GM23338 (cell line): ENCODE measurements around the gene CDK14. TPM values are rescaled to one million over a fixed set of nuclear protein-coding genes. Genes with fewer than 3 reads are reported as not detected.
"Not testable (repeated sequence)": the region's sequence is repeated elsewhere in the genome, so short reads cannot be mapped to it uniquely, and the experiment has no call there.

Experiments used
- ATAC-seq: fragments of 200-7000 bp; cut with Tn5 transposase; 3 replicates; pipeline ENCODE4 v1.9.1; 2020
- DNase-seq: peaks from one replicate; pipeline ENCODE4 v3.0.0-alpha.2; 2015; ENCODE audit warnings: low spot score
- H2AFZ ChIP-seq: fragments of 200-600 bp; sonication (generic); 2 replicates; pipeline ENCODE4 v1.8.0; 2016; ENCODE audit warnings: antibody characterized with exemption, mild to moderate bottlenecking, moderate library complexity
- H3F3A ChIP-seq: fragments of 200-600 bp; sonication (generic); replicated peaks from 2 replicates; pipeline ENCODE4 v1.8.0; 2017; ENCODE audit warnings: antibody characterized with exemption, mixed run types, low read depth
- H3K27ac ChIP-seq: fragments of 200-600 bp; sonication (generic); 2 replicates; pipeline ENCODE4 v1.6.1; 2016; ENCODE audit warnings: low read depth
- H3K27me3 ChIP-seq: fragments of 200-600 bp; sonication (generic); 2 replicates; pipeline ENCODE4 v1.8.0; 2016; ENCODE audit warnings: mild to moderate bottlenecking, mixed run types, moderate library complexity; ENCODE audit not compliant: insufficient read depth
- H3K36me3 ChIP-seq: fragments of 200-600 bp; sonication (generic); 2 replicates; pipeline ENCODE4 v1.8.0; 2016; ENCODE audit warnings: mild to moderate bottlenecking; ENCODE audit not compliant: insufficient read depth
- H3K4me1 ChIP-seq: fragments of 200-600 bp; sonication (generic); 2 replicates; pipeline ENCODE4 v1.8.0; 2016; ENCODE audit warnings: mild to moderate bottlenecking, moderate library complexity; ENCODE audit not compliant: insufficient read depth
- H3K4me2 ChIP-seq: fragments of 200-600 bp; sonication (generic); 2 replicates; pipeline ENCODE4 v1.7.1; 2017; ENCODE audit warnings: mixed run types
- H3K4me3 ChIP-seq: fragments of 200-600 bp; sonication (generic); 2 replicates; pipeline ENCODE4 v1.6.1; 2016; ENCODE audit warnings: mixed run types
- H3K79me2 ChIP-seq: fragments of 200-600 bp; sonication (generic); replicated peaks from 2 replicates; pipeline ENCODE4 v1.8.0; 2017; ENCODE audit warnings: mild to moderate bottlenecking; ENCODE audit not compliant: insufficient read depth
- H3K9me2 ChIP-seq: fragments of 200-600 bp; sonication (generic); 2 replicates; pipeline ENCODE4 v1.8.0; 2017; ENCODE audit not compliant: insufficient read depth
- H4K20me1 ChIP-seq: fragments of 200-600 bp; sonication (generic); replicated peaks from 2 replicates; pipeline ENCODE4 v1.8.0; 2017; ENCODE audit warnings: mild to moderate bottlenecking; ENCODE audit not compliant: insufficient read depth
- H3K27ac Mint-ChIP-seq: 2 replicates; pipeline ENCODE4 v1.8.0; 2020; ENCODE audit warnings: inconsistent platforms, mild to moderate bottlenecking, moderate library complexity, mixed read lengths
- H3K27me3 Mint-ChIP-seq: 3 replicates; pipeline ENCODE4 v1.8.0; 2022; ENCODE audit warnings: low read depth, mild to moderate bottlenecking, moderate library complexity, mixed read lengths, inconsistent platforms; ENCODE audit not compliant: insufficient read depth, poor library complexity
- H3K36me3 Mint-ChIP-seq: 3 replicates; pipeline ENCODE4 v1.8.0; 2021; ENCODE audit warnings: low read depth, mild to moderate bottlenecking, inconsistent platforms, moderate library complexity, mixed read lengths
- H3K4me1 Mint-ChIP-seq: 3 replicates; pipeline ENCODE4 v1.8.0; 2020; ENCODE audit warnings: mild to moderate bottlenecking, inconsistent platforms, mixed read lengths
- H3K4me3 Mint-ChIP-seq: 3 replicates; pipeline ENCODE4 v1.8.0; 2021; ENCODE audit warnings: moderate library complexity, mild to moderate bottlenecking, inconsistent platforms, mixed read lengths
- H3K9me3 Mint-ChIP-seq: 3 replicates; pipeline ENCODE4 v1.8.0; 2020; ENCODE audit warnings: moderate library complexity, mild to moderate bottlenecking, inconsistent platforms, mixed read lengths
- EZH2 ChIP-seq: fragments of 200-600 bp; sonication (generic); IDR thresholded peaks from one replicate; pipeline ENCODE4 v1.8.0; 2017; ENCODE audit warnings: antibody characterized with exemption, mild to moderate bottlenecking, low read depth; ENCODE audit not compliant: unreplicated experiment
- EZH2phosphoT487 ChIP-seq: fragments of 200-600 bp; sonication (generic); IDR thresholded peaks from one replicate; pipeline ENCODE4 v1.8.1; 2018; ENCODE audit warnings: antibody characterized with exemption; ENCODE audit not compliant: unreplicated experiment
- NANOG ChIP-seq: IDR thresholded peaks from 2 replicates; pipeline ENCODE4 v1.6.1; 2016; ENCODE audit warnings: antibody characterized with exemption, borderline replicate concordance
- POLR2AphosphoS5 ChIP-seq: IDR thresholded peaks from 2 replicates; pipeline ENCODE4 v1.6.1; 2016; ENCODE audit warnings: antibody characterized with exemption, low read depth
- STAT1 ChIP-seq: IDR thresholded peaks from one replicate; pipeline ENCODE4 v1.6.1; 2016; ENCODE audit warnings: antibody characterized with exemption; ENCODE audit not compliant: unreplicated experiment
- polyA plus RNA-seq: library from polyadenylated mRNA; unstranded; fragments of >200 nt; fragmentation: Nextera tagmentation; extraction: Ambion mirVana; gene quantifications from 2 replicates; pipeline ENCODE4 v1.2.1, GENCODE V29; 2016
- total RNA-seq: library from RNA; depleted of rRNA; stranded (reverse); fragments of >200 nt; shearing (Covaris generic); gene quantifications from 2 replicates; pipeline ENCODE4 v1.2.3, GENCODE V29; 2014
- TF ChIP-seq, protein P1 (sequence below), 2 experiments: fragments of 200-600 bp in 1 of 2; sonication (generic) in 1 of 2; conservative IDR thresholded peaks; 2 replicates each; pipeline versions ENCODE4 v1.5.1 to v1.6.1; 2016 to 2017; ENCODE audit warnings: antibody characterized with exemption in 2 of 2, low read depth in 2 of 2, mild to moderate bottlenecking in 2 of 2, moderate library complexity in 1 of 2

CDK14 gene
- total and polyA plus RNA-seq, 2 experiments from 2014 or later, result 11.2 to 24.0 TPM

DNA sequence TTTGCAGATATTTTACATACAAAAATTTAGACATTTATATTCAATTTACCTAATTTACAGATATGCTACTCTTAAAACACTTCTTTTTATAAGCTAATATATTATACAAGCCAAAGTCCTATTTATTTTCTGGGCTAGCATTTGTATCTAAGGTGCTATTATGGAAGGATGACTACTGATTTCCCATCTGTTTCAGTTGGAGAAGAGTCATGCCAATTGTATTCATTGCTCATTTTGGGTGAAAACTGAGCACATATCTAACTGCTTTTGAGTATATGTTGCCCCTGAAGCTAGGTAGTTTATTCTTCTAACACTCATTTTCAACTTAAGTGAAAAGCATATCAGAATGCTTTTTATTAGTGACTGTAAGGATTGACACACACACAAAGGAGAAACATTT lies 172.9 kb downstream of the CDK14 start:
- Mint-ChIP-seq H3K4me1 (peaks cover 19% of the 10 kb centered on the region), H3K4me3 (no peak overlapping the region), H3K36me3 (peaks cover 28% of the 10 kb centered on the region), H3K27ac (no peak overlapping the region), H3K9me3 (peaks cover 20% of the 10 kb centered on the region), H3K27me3 (peaks cover 6% of the 10 kb centered on the region)
- no peak for DNase-seq
- H3K4me2 ChIP-seq, result no peak overlapping the region
- no peaks in the 10 kb centered on the region for H3K36me3 ChIP-seq
- H3K27me3 ChIP-seq, result no peaks in the 10 kb centered on the region
- H3K9me2 ChIP-seq, result no peaks in the 10 kb centered on the region
- no peak overlapping the region for H2AFZ ChIP-seq
- H3K27ac ChIP-seq, result no peak overlapping the region
- no peaks in the 10 kb centered on the region for H3F3A ChIP-seq
- H3K4me3 ChIP-seq, result no peak overlapping the region
- ATAC-seq, result no peak
- H3K79me2 ChIP-seq, result no peaks in the 10 kb centered on the region
- H4K20me1 ChIP-seq, result no peaks in the 10 kb centered on the region
- TF ChIP-seq POLR2AphosphoS5 (no peak), NANOG (no peak), EZH2phosphoT487 (no peak)
- peaks cover 12% of the 10 kb centered on the region for H3K4me1 ChIP-seq

DNA sequence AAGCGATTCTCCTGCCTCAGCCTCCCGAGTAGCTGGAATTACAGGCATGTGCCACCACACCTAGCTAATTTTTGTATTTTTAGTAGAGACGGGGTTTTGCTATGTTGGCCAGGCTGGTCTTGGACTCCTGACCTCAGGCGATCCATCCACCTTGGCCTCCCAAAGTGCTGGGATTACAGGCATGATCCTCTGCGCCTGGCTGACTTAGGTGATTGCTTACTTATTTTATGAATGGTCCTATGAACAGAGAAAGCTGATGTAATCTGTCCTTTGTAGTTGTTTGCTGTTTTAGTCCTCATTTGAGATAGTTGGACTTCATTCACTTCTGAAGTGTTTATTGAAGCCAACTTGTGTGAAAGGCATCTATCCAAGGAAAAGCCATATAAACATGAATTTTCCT lies 173.4 kb downstream of the CDK14 start:
- H3K36me3 ChIP-seq, H3F3A ChIP-seq, H3K4me1 ChIP-seq, H3K4me2 ChIP-seq, H3K9me2 ChIP-seq, DNase-seq, H4K20me1 ChIP-seq, H3K4me3 Mint-ChIP-seq, H3K27ac Mint-ChIP-seq, H3K27me3 Mint-ChIP-seq, H3K27ac ChIP-seq, H3K4me3 ChIP-seq, H3K27me3 ChIP-seq, H2AFZ ChIP-seq, H3K79me2 ChIP-seq, ATAC-seq: not testable (repeated sequence)
- peaks cover 20% of the 10 kb centered on the region for H3K9me3 Mint-ChIP-seq
- peaks cover 30% of the 10 kb centered on the region for H3K36me3 Mint-ChIP-seq
- H3K4me1 Mint-ChIP-seq, result peaks cover 13% of the 10 kb centered on the region

DNA sequence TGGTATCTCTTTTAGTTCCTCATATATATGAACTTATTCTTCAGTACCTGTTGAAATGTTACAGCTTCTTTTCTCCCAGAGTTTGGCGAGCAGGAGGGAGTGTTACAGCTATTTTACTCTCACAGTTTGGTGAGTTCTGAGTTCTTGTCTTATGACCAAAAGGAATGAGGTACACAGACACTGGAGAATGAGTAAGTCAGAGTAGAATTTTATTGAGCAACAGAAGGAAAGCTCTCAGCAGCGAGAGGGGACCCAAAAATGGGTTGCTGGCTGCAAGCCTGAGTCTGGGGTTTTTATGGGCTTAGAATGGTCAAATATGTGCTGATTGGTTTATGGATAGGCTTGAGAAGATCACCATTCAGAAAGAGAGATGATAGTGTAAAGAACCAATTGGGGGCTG lies 175.2 kb downstream of the CDK14 start:
- Mint-ChIP-seq H3K4me1 (peaks cover 3% of the 10 kb centered on the region; the same call in 1 of the 3 replicates), H3K27ac (no peak overlapping the region), H3K4me3 (no peak overlapping the region), H3K36me3 (peaks cover 35% of the 10 kb centered on the region), H3K9me3 (peaks cover 20% of the 10 kb centered on the region), H3K27me3 (peaks cover 6% of the 10 kb centered on the region)
- Histone ChIP-seq H3K4me2 (no peak overlapping the region), H3K27me3 (no peaks in the 10 kb centered on the region), H4K20me1 (no peaks in the 10 kb centered on the region), H3K36me3 (no peaks in the 10 kb centered on the region), H3F3A (no peaks in the 10 kb centered on the region), H3K4me3 (no peak overlapping the region), H2AFZ (no peak overlapping the region), H3K9me2 (no peaks in the 10 kb centered on the region), H3K79me2 (peaks cover 2% of the 10 kb centered on the region; the same call in 1 of the 2 replicates), H3K27ac (no peak overlapping the region), H3K4me1 (no peaks in the 10 kb centered on the region; the same call in 1 of the 2 replicates)
- ATAC-seq (no peak), DNase-seq (no peak)
- TF ChIP-seq STAT1 (no peak), EZH2 (no peak)

DNA sequence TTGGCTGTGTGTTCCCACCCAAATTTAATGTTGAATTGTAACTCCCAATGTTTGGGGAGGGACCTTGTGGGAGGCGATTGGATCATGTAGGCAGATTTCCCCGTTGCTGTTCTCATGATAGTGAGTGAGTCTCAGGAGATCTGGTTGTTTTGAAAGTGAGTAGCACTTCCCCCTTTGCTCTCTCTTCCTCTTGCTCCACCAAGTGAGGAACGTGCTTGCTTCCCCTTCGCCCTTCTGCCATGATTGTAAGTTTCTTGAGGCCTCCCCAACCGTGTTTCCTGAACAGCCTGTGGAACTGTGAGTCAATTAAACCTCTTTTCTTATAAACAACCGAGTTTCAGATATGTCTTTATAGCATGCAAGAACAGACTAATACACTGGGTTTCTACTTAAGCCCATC lies 176.3 kb downstream of the CDK14 start:
- H3K4me2 ChIP-seq, result no peak overlapping the region
- no peak overlapping the region for H2AFZ ChIP-seq
- DNase-seq (no peak), ATAC-seq (no peak)
- H4K20me1 ChIP-seq, result no peaks in the 10 kb centered on the region
- H3K9me2 ChIP-seq, result no peaks in the 10 kb centered on the region
- peaks cover 6% of the 10 kb centered on the region for H3K27me3 Mint-ChIP-seq
- no peak overlapping the region for H3K4me3 ChIP-seq
- no peaks in the 10 kb centered on the region for H3K4me1 ChIP-seq
- no peak overlapping the region for H3K27ac ChIP-seq
- H3K36me3 ChIP-seq, result no peaks in the 10 kb centered on the region
- H3K27me3 ChIP-seq, result no peaks in the 10 kb centered on the region
- H3K4me1 Mint-ChIP-seq, result no peaks in the 10 kb centered on the region
- H3K9me3 Mint-ChIP-seq, result peaks cover 20% of the 10 kb centered on the region
- H3K36me3 Mint-ChIP-seq, result peaks cover 35% of the 10 kb centered on the region
- TF ChIP-seq POLR2AphosphoS5, result no peak
- TF ChIP-seq, protein P1, sequence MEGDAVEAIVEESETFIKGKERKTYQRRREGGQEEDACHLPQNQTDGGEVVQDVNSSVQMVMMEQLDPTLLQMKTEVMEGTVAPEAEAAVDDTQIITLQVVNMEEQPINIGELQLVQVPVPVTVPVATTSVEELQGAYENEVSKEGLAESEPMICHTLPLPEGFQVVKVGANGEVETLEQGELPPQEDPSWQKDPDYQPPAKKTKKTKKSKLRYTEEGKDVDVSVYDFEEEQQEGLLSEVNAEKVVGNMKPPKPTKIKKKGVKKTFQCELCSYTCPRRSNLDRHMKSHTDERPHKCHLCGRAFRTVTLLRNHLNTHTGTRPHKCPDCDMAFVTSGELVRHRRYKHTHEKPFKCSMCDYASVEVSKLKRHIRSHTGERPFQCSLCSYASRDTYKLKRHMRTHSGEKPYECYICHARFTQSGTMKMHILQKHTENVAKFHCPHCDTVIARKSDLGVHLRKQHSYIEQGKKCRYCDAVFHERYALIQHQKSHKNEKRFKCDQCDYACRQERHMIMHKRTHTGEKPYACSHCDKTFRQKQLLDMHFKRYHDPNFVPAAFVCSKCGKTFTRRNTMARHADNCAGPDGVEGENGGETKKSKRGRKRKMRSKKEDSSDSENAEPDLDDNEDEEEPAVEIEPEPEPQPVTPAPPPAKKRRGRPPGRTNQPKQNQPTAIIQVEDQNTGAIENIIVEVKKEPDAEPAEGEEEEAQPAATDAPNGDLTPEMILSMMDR (conservative IDR thresholded peaks at IDR 0.05; ENCODE audit: low read depth in 2 of 2), result no peak
- no peak for TF ChIP-seq STAT1
- peaks cover 2% of the 10 kb centered on the region; the same call in 1 of the 2 replicates for H3K79me2 ChIP-seq
- no peak overlapping the region for H3K4me3 Mint-ChIP-seq
- no peak overlapping the region for H3K27ac Mint-ChIP-seq
- no peaks in the 10 kb centered on the region for H3F3A ChIP-seq
